ENCODE measurements around the gene RAD17.

GRCh38 chr5:69432412-69433206 is 63.0 kb downstream of the RAD17 start:
- TF ChIP-seq CTCF (IDR thresholded peaks at IDR 0.05) (no peak), ZFX (IDR thresholded peaks at IDR 0.05; ENCODE audit: borderline replicate concordance) (no peak)

All from 22Rv1 (cell line).